Kidney (tissue), 14 donors: ENCODE results near the gene PCAT7. TPM values are rescaled to one million over a fixed set of nuclear protein-coding genes. Genes with fewer than 3 reads are reported as not detected.

Experiments
- DNase-seq, 5 donors: peaks; one replicate each; pipeline ENCODE4 v3.0.0-alpha.2; 2013 to 2020
- FAIRE-seq: peaks from 2 replicates; lab custom pipeline; 2012; peaks lifted over from hg19 to GRCh38; lab: Jason Lieb, UNC
- H3K27ac ChIP-seq, 2 donors: one replicate each; pipeline ENCODE4 v1.7.0; 2013; ENCODE audit warnings: low read depth in 2 of 2, low read length in 2 of 2, inconsistent platforms in 1 of 2
- H3K27me3 ChIP-seq: one replicate; pipeline ENCODE4 v1.7.1; 2013; ENCODE audit warnings: low read length, inconsistent platforms; ENCODE audit not compliant: control insufficient read depth, insufficient read depth
- H3K36me3 ChIP-seq, 3 donors: one replicate each; pipeline versions ENCODE4 v1.7.0 to v1.7.1; 2013; ENCODE audit warnings: low read length in 3 of 3, control low read depth in 1 of 3, inconsistent platforms in 1 of 3; ENCODE audit not compliant: insufficient read depth in 3 of 3, control insufficient read depth in 2 of 3
- H3K4me1 ChIP-seq, 3 donors: one replicate each; pipeline versions ENCODE4 v1.7.0 to v1.7.1; 2013; ENCODE audit warnings: low read length in 3 of 3, inconsistent platforms in 1 of 3, low read depth in 1 of 3; ENCODE audit not compliant: control insufficient read depth in 2 of 3, insufficient read depth in 2 of 3
- H3K4me3 ChIP-seq, 3 donors: one replicate each; pipeline versions ENCODE4 v1.7.0 to v1.8.1; 2013; ENCODE audit warnings: low read length in 3 of 3, control low read depth in 1 of 3, inconsistent platforms in 1 of 3
- H3K9ac ChIP-seq, 3 donors: one replicate each; pipeline versions ENCODE4 v1.7.0 to v1.7.1; 2013; ENCODE audit warnings: low read length in 3 of 3, control low read depth in 1 of 3, inconsistent platforms in 1 of 3
- H3K9me3 ChIP-seq, 3 donors: one replicate each; pipeline versions ENCODE4 v1.7.0 to v1.7.1; 2013; ENCODE audit warnings: low read length in 3 of 3, control low read depth in 1 of 3, inconsistent platforms in 1 of 3; ENCODE audit not compliant: control insufficient read depth in 2 of 3, insufficient read depth in 1 of 3
- CTCF ChIP-seq: IDR thresholded peaks from 3 replicates; pipeline ENCODE4 v1.5.1; 2012; ENCODE audit warnings: mild to moderate bottlenecking, moderate library complexity, borderline replicate concordance; ENCODE audit not compliant: insufficient read depth; ENCODE audit errors: extremely low read depth
- intact Hi-C: fragments of 100-400 bp; cut with DNase I; formaldehyde crosslinking; loops from one replicate; pipeline ENCODE4 v1.11.1; 2022
- polyA plus RNA-seq: library from polyadenylated mRNA; stranded (reverse); fragments of 350-450 nt; fragmentation: Illumina TruSeq; extraction: RNeasy Lipid Tissue Mini Kit (QIAGEN cat#74804); gene quantifications from one replicate; pipeline ENCODE4 v1.2.3, GENCODE V29; 2014; ENCODE audit warnings: low read depth, low replicate concordance; ENCODE audit not compliant: insufficient read depth
- total RNA-seq: library from RNA; stranded (reverse); fragmentation: NEBNext Ultra II Directional; extraction: Animal tissue kit (Norgen Biotek cat#: 25700); gene quantifications from one replicate; pipeline ENCODE4 v1.2.1, GENCODE V29; 2021
- donor health status: control.
- donor health status: control.
- donor health status: control.
- donor health status: control.
- donor health status: control.
- donor health status: DM: yes; HTN: yes; CAD: no.
- donor health status: Normal renal cell carcinoma (clear cell type).

Gene PCAT7
- total and polyA plus RNA-seq, 2 donors from 2014 or later, result 0.28 to 1.5 TPM

- Histone ChIP-seq H3K4me1 (peaks cover 0 to 22% (median 2%) of the 10 kb centered on the region in 3 donors), H3K36me3 (peaks cover 0 to 3% (median 0%) of the 10 kb centered on the region in 3 donors), H3K9me3 (no peaks in the 10 kb centered on the region), H3K27me3 (no peaks in the 10 kb centered on the region), H3K4me3 (peak overlapping the region in 1 of 3 donors; percentile 25), H3K27ac (no peak overlapping the region), H3K9ac (peak overlapping the region in 1 of 3 donors; percentile 55)
- peak; percentile 61 for TF ChIP-seq CTCF
- peak; percentile 80 to 88 (median 86) for DNase-seq
- intact Hi-C loops, result no loop called here
- no peak for FAIRE-seq
Measured at GRCh38 chr9:94603259-94604160, 48.6 kb downstream of the PCAT7 start.

GRCh38 chr9:94606646-94607422 is 52.0 kb downstream of the PCAT7 start:
- Histone ChIP-seq H3K9me3 (no peaks in the 10 kb centered on the region), H3K27me3 (no peaks in the 10 kb centered on the region), H3K4me3 (no peak overlapping the region), H3K9ac (no peak overlapping the region), H3K4me1 (peaks cover 0 to 25% (median 2%) of the 10 kb centered on the region in 3 donors), H3K27ac (no peak overlapping the region), H3K36me3 (peaks cover 0 to 6% (median 0%) of the 10 kb centered on the region in 3 donors)
- intact Hi-C loops, result no loop called here
- FAIRE-seq, result no peak
- no peak for DNase-seq
- TF ChIP-seq CTCF, result no peak

GRCh38 chr9:94607423-94607691 is 52.5 kb downstream of the PCAT7 start:
- Histone ChIP-seq H3K9me3 (no peaks in the 10 kb centered on the region), H3K4me1 (peaks cover 0 to 25% (median 2%) of the 10 kb centered on the region in 3 donors), H3K9ac (no peak overlapping the region), H3K27ac (peak overlapping the region; percentile 20 to 55), H3K27me3 (no peaks in the 10 kb centered on the region), H3K36me3 (peaks cover 0 to 6% (median 0%) of the 10 kb centered on the region in 3 donors), H3K4me3 (no peak overlapping the region)
- no peak for TF ChIP-seq CTCF
- no peak for DNase-seq
- intact Hi-C loops, result no loop called here
- no peak for FAIRE-seq
